Measurements from ENCODE around the gene SPRR5. TPM values are rescaled to one million over a fixed set of nuclear protein-coding genes. Genes with fewer than 3 reads are reported as not detected.

Gene SPRR5
- total and polyA plus RNA-seq, 2 donors (not counting 1 experiment from before 2014, with no cell fraction given), result not detected

DNA sequence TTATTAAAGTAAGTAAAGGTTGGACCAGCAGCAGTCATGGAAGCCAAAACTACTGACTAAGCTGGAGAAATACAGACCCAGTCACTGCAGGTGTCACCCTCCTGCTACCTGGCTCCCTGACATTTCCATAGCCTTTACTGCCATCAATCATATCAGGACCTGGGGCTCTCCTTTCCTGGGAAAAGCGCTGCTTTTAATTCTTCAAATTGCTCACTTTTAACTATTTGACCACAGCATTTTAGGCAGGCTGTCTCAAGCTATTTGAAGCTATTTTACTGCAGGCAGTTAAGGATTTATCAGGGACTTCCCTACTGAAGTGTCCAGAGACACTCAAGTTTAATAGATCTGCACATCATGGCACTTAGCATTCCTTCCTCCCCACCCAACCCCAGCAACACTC, 34.5 kb upstream of the SPRR5 start:
- Histone ChIP-seq H3K27ac (ENCODE audit: insufficient read depth, low read length) (no peak overlapping the region), H2AFZ (ENCODE audit: low read length) (no peak overlapping the region), H3K4me1 (ENCODE audit: control insufficient read depth, extremely low read depth, insufficient read depth, low read length) (no peaks in the 10 kb centered on the region), H4K20me1 (ENCODE audit: control insufficient read depth, extremely low read depth, insufficient read depth, low read length) (no peaks in the 10 kb centered on the region), H3K9me3 (ENCODE audit: control insufficient read depth, insufficient read depth, low read depth, low read length) (no peaks in the 10 kb centered on the region), H3K27me3 (ENCODE audit: control insufficient read depth, insufficient read depth, low read length) (peaks cover 13% of the 10 kb centered on the region), H3K36me3 (ENCODE audit: control insufficient read depth, insufficient read depth, low read length) (no peaks in the 10 kb centered on the region), H3K4me2 (ENCODE audit: extremely low read depth, insufficient read depth, low read length) (no peak overlapping the region), H3K79me2 (ENCODE audit: control insufficient read depth, insufficient read depth, low read length) (no peaks in the 10 kb centered on the region), H3K4me3 (replicated peaks in 1 of 4; ENCODE audit: control extremely low read depth in 1 of 4, insufficient read depth in 1 of 4, low read depth in 3 of 4, low read length in 4 of 4) (no peak overlapping the region), H3K9ac (ENCODE audit: insufficient read depth, low read length) (no peak overlapping the region)
- no peak for DNase-seq (ENCODE audit: low read depth in 2 of 2)
- TF ChIP-seq, protein P1, sequence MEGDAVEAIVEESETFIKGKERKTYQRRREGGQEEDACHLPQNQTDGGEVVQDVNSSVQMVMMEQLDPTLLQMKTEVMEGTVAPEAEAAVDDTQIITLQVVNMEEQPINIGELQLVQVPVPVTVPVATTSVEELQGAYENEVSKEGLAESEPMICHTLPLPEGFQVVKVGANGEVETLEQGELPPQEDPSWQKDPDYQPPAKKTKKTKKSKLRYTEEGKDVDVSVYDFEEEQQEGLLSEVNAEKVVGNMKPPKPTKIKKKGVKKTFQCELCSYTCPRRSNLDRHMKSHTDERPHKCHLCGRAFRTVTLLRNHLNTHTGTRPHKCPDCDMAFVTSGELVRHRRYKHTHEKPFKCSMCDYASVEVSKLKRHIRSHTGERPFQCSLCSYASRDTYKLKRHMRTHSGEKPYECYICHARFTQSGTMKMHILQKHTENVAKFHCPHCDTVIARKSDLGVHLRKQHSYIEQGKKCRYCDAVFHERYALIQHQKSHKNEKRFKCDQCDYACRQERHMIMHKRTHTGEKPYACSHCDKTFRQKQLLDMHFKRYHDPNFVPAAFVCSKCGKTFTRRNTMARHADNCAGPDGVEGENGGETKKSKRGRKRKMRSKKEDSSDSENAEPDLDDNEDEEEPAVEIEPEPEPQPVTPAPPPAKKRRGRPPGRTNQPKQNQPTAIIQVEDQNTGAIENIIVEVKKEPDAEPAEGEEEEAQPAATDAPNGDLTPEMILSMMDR (conservative IDR thresholded peaks at IDR 0.05 in 1 of 2, IDR thresholded peaks at IDR 0.05 in 1 of 2; ENCODE audit: low read depth in 1 of 2, low read length in 2 of 2), result no peak
- no peak for TF ChIP-seq EZH2 (IDR thresholded peaks at IDR 0.05; ENCODE audit: low read length, missing control alignments)

DNA sequence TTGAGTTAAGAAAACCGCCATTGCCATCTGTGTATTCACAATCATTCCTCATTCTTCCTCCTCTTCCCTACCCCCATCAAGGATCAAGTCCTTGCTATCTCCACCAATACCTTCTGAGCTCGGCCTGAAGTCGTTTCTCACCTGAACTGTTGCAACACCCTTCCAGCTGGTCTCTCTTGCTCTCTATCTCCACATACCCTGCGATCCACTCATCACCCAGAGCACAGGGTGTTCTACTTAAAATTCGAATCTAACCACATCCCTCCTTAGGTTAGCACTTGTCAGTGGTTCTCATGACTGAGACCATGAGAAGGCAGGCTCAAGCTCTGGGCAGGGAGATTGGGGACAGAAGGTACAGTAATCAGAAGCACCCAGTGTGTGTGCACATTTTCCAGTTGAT, 34.1 kb upstream of the SPRR5 start:
- no peak for TF ChIP-seq EZH2 (IDR thresholded peaks at IDR 0.05; ENCODE audit: low read length, missing control alignments)
- TF ChIP-seq, protein P1 (conservative IDR thresholded peaks at IDR 0.05 in 1 of 2, IDR thresholded peaks at IDR 0.05 in 1 of 2; ENCODE audit: low read depth in 1 of 2, low read length in 2 of 2), result no peak
- Histone ChIP-seq H3K27me3 (ENCODE audit: control insufficient read depth, insufficient read depth, low read length) (peaks cover 13% of the 10 kb centered on the region), H3K9ac (ENCODE audit: insufficient read depth, low read length) (no peak overlapping the region), H2AFZ (ENCODE audit: low read length) (no peak overlapping the region), H3K4me1 (ENCODE audit: control insufficient read depth, extremely low read depth, insufficient read depth, low read length) (no peaks in the 10 kb centered on the region), H3K79me2 (ENCODE audit: control insufficient read depth, insufficient read depth, low read length) (no peaks in the 10 kb centered on the region), H3K27ac (ENCODE audit: insufficient read depth, low read length) (no peak overlapping the region), H3K9me3 (ENCODE audit: control insufficient read depth, insufficient read depth, low read depth, low read length) (no peaks in the 10 kb centered on the region), H3K4me3 (replicated peaks in 1 of 4; ENCODE audit: control extremely low read depth in 1 of 4, insufficient read depth in 1 of 4, low read depth in 3 of 4, low read length in 4 of 4) (no peak overlapping the region), H3K36me3 (ENCODE audit: control insufficient read depth, insufficient read depth, low read length) (no peaks in the 10 kb centered on the region), H4K20me1 (ENCODE audit: control insufficient read depth, extremely low read depth, insufficient read depth, low read length) (no peaks in the 10 kb centered on the region), H3K4me2 (ENCODE audit: extremely low read depth, insufficient read depth, low read length) (no peak overlapping the region)
- DNase-seq (ENCODE audit: low read depth in 2 of 2), result no peak

DNA sequence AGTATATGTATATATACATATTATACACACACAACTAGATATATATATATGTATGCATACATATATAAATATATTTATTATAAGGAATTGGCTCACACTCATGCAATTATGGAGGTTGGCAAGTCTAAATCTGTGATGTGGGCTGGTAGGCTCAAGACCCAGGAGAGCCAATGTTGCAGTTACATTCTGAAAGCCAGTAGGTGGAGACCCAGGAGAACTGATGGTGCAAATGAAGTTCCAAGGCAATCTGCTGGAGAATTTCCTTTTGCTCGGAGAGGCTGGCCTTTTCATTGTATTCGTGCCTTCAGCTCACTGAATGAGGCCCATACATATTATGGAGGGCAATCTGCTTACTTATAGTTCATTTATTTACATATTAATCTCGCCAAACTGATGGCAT, 29.2 kb upstream of the SPRR5 start:
- H3K4me2 ChIP-seq (ENCODE audit: extremely low read depth, insufficient read depth, low read length), result no peak overlapping the region
- H3K9ac ChIP-seq (ENCODE audit: insufficient read depth, low read length), result no peak overlapping the region
- no peak overlapping the region for H3K4me3 ChIP-seq (replicated peaks in 1 of 4; ENCODE audit: control extremely low read depth in 1 of 4, insufficient read depth in 1 of 4, low read depth in 3 of 4, low read length in 4 of 4)
- no peaks in the 10 kb centered on the region for H3K4me1 ChIP-seq (ENCODE audit: control insufficient read depth, extremely low read depth, insufficient read depth, low read length)
- H3K9me3 ChIP-seq (ENCODE audit: control insufficient read depth, insufficient read depth, low read depth, low read length), result no peaks in the 10 kb centered on the region
- no peak overlapping the region for H2AFZ ChIP-seq (ENCODE audit: low read length)
- no peak overlapping the region for H3K27ac ChIP-seq (ENCODE audit: insufficient read depth, low read length)
- no peaks in the 10 kb centered on the region for H3K27me3 ChIP-seq (ENCODE audit: control insufficient read depth, insufficient read depth, low read length)
- no peaks in the 10 kb centered on the region for H3K79me2 ChIP-seq (ENCODE audit: control insufficient read depth, insufficient read depth, low read length)
- H3K36me3 ChIP-seq (ENCODE audit: control insufficient read depth, insufficient read depth, low read length), result no peaks in the 10 kb centered on the region
- H4K20me1 ChIP-seq (ENCODE audit: control insufficient read depth, extremely low read depth, insufficient read depth, low read length), result no peaks in the 10 kb centered on the region
- peak in 1 of 2 donors; percentile 6 for DNase-seq (ENCODE audit: low read depth in 2 of 2)
- TF ChIP-seq EZH2 (IDR thresholded peaks at IDR 0.05; ENCODE audit: low read length, missing control alignments), result no peak
- TF ChIP-seq, protein P1 (conservative IDR thresholded peaks at IDR 0.05 in 1 of 2, IDR thresholded peaks at IDR 0.05 in 1 of 2; ENCODE audit: low read depth in 1 of 2, low read length in 2 of 2), result peak in 1 of 2 donors; percentile 12

All from fibroblast of lung (primary cell).